HG02623 (cell line): Measurements from ENCODE around the gene UGP2.
A peak's percentile ranks its signal among the peaks of the same experiment; 100 is the strongest.
"Not testable (repeated sequence)": the region's sequence is repeated elsewhere in the genome, so short reads cannot be mapped to it uniquely, and the experiment has no call there.

Source experiments
- ATAC-seq: cut with Tn5 transposase; IDR thresholded peaks from one replicate; pipeline ENCODE4 v1.9.1; 2021; ENCODE audit warnings: moderate library complexity; ENCODE audit not compliant: unreplicated experiment

The UGP2 gene

DNA sequence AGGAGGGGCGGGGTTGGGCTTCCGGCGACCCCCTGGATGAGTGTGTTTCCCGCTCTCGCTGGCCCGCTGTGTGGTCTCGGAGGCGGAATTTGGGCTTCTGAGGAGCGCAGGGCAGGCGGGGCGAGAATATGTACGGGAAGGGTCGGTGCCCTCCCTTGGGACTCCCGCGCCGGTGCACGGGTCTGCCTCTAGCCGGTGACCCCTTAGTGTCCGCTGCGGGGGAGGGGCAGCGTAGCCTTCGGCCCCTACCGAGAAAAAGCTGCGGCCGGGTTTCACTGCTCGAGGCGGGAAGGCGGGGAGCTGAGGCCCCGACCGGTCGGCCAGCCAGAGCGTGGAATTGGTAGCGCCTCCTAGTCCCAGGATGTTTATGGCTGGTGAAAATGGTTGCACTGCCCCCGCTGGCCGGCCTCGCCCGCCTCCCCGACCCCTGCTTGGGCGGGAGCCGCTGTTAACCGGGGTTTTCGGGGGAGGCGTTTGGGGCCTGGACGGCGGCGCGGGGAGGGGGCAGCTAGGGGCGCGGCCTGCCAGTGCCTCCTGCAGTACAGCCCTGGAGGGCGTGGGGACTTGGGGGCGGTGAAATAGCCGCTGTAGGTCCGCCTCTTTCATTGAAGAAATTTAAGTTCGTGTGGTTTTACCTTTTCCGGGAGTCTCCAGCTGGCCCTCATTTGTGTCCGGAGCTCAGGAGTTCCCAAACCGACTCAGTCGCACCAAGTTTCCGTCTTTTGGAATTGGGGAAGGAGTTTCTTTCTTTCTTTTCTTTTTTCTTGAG is at the start of gene UGP2:
UGP2 (plus strand) TSS at position 643 of the 769 bp plus-strand sequence. CDS start 290 bp downstream, outside the sequence.
- ATAC-seq = peak; percentile 52

DNA sequence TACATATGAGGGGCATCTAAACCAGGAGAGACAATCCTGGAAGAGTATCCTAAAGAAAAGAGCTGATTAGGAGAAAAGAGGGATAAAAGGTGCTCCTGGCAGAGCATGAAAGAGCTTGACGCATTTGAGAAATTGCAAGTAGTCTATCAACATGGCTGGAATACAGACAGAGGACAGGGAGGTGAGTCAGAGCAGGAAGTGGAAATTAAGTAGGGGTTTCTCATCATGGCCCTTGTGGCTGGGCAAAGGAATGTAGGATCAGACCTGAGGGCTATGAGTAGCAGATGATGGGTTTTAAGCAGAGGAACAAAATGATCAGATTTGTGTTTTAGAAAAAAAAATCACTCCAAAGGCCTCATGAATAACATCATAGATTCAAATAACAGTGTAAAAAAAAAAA is 49.2 kb upstream of the UGP2 start:
- ATAC-seq = no peak

DNA sequence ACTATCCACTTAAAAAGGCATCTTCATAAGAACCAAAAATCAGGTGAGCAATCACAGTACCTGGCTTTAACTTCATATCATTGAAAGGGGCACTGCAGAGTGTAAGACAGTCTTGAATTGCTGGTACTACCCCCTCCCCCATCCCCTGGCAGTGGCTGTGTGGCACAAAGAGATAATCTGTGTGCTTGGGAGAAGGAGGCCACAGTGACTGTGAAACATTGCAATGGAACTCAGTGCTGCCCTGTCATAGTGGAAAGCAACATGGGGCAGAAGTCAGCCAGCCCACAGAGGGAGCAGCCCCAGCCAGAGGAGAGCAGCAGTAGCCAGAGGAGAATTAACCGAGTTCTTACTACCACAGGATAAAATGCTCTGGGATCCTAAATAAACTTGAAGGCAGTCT is 45.3 kb upstream of the UGP2 start:
- no peak for ATAC-seq

DNA sequence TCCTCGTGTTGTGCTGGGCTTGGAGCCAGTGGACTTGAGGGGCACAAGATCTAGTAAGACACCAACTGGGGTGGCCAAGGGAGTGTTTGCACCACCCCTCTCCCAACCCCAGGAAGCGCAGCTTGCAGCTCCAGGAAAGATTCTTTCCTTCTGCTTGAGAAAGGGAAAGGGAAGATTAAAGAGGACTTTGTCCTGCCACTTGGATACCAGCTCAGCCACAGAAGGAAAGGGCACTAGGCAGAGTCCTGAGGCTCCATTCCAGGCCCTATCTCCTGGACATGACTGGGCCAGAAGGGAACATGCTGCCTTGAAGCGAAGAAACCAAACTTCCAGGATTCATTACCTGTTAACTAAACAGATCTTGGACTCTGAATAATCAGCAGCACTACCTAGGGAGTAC is 44.9 kb upstream of the UGP2 start:
- ATAC-seq = no peak

DNA sequence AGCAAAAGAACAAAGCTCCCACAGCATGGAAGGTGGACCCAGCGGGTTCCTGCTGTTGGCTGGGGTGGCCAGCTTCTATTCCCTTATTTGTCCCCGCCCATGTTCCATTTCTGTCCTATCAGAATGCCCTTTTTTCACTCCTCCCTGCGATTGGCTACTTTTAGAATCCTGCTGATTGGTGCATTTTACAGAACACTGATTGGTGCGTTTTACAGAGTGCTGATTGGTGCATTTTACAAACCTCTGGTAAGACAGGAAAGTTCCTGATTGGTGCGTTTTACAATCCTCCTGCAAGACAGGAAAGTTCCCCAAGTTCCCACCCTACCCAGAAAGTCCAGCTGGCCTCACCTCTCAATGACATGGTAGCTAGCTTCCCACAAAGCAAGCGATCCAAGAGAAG is 40.2 kb upstream of the UGP2 start:
- no peak for ATAC-seq

DNA sequence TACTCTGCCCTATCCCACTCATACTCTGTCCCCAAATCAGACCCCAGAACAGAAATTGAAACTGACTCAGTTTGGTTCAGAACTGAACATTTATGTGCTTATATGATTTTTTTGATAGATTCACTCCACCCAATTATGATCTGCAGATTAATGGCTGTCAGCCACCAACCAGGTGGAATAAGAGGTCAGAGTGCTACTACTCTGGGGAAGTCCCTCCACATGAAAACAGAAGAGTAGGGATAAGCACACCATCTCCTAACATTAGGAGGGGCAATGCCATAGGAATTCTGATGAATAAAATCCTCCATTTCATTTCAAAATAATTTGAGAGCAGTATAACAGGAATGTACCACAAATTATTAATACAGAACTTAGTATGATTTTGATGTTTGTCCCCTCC is 36.3 kb upstream of the UGP2 start:
- no peak for ATAC-seq

DNA sequence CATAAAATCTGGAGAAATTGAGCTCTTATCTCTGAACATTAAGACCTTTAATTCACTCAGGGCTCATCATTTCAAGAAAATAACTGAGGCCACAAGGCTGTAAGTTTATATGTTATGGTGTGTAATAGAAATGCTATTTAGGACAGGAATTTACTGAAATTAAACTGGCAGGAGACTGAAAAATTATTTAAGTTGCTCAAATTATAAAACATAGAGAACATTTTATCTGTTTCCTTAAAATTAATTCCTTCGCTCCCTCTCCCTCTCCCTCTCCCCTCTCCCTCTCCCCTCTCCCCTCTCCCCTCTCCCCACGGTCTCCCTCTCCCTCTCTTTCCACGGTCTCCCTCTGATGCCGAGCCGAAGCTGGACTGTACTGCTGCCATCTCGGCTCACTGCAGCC is 33.7 kb upstream of the UGP2 start:
- not testable (repeated sequence) for ATAC-seq

DNA sequence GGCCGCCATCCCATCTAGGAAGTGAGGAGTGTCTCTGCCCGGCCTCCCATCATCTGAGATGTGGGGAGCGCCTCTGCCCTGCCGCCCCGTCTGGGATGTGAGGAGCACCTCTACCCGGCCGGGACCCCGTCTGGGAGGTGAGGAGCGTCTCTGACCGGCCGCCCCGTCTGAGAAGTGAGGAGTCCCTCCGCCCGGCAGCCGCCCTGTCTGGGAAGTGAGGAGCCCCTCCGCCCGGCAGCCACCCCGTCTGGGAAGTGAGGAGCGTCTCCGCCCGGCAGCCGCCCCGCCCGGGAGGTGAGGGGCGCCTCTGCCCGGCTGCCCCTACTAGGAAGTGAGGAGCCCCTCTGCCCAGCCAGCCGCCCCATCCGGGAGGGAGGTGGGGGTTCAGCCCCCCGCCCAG is 32.8 kb upstream of the UGP2 start:
- not testable (repeated sequence) for ATAC-seq

DNA sequence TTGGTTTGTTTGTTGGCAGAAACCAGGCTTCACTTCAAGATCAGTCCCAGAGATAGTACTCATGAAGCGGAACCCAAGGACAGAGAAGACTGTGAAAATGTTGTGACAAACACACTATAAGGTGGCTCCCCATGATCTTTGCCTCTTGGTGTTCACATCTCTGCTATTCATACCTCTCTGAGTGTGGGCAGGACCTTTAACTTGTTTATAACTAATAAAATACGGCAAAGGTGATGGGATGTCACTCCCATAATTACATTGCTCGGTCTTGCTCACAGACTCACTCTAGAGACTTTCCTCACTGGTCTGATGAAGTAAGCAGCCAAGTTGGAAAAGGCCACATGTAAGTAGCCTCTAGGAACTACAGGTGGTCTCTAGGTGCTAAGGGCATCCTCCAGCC is 30.6 kb upstream of the UGP2 start:
- no peak for ATAC-seq

DNA sequence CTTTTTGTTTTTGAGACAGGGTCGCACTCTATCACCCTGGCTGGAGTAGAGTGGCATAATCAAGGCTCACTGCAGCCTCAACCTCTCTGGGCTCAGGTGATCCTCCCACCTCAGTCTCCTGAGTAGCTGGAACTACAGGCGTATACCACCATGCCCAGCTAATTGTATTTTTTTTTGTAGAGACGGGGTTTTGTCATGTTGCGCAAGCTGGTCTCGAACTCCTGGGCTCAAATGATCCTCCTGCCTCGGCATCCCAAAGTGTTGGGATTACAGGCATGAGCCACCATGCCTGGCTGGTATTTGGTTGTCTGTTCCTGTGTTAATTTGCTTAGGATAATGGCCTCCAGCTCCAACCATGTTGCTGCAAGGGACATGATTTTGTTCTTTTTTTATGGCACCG is 29.8 kb upstream of the UGP2 start:
- not testable (repeated sequence) for ATAC-seq

DNA sequence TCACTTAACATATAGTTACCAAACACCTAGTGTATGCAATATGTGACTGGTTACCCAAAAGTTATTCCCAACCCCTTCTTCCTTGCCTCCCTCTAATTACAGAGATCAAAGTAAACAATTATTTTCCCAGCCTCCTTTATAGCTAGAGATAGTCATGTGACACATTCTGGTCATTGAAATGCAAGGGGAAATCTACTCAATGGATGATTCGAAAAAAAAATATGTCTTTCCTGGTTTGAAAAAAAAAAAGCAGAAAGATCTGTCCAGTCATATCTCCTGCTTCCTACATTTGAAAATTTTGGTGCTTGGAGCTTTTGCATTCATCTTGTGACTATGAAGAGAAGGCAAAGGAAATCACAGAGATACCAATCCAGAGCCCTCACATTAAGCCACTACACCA is 27.6 kb upstream of the UGP2 start:
- ATAC-seq = no peak

DNA sequence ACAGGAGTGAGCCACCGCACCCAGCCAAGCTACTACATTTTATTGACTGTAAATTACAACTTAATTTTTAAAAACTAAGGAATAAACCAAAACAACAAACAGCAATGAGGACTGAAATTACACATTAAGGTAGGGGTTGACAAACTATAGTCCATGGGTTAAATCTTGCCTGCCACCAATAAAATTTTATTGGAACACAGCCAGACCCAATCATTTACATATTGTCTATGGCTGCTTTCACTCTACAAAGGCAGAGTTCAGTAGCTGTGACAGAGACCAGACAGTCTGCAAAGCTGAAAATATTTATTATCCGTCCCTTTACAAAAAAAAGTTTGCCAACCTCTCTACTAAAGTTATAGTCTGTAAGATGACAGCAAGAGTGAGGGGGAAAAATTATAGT is 24.3 kb upstream of the UGP2 start:
- no peak for ATAC-seq

DNA sequence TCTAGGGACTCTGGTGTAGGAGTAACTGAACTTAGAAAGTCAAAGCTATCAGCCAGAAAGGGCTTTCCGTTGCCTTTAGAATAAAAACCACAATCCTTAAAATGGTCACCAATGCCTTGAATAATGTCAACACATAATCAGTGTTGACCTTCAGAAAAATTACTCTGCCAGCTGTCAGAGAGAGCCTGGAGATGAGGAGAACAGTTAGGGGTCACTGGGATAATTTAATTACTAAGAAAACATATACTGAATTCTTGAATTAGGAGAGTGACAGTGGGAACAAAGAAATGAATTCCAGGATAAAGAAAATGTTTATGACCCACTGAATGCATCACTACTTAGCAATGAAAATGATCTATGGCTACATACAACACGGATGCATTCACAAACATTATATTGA is 23.4 kb upstream of the UGP2 start:
- no peak for ATAC-seq

DNA sequence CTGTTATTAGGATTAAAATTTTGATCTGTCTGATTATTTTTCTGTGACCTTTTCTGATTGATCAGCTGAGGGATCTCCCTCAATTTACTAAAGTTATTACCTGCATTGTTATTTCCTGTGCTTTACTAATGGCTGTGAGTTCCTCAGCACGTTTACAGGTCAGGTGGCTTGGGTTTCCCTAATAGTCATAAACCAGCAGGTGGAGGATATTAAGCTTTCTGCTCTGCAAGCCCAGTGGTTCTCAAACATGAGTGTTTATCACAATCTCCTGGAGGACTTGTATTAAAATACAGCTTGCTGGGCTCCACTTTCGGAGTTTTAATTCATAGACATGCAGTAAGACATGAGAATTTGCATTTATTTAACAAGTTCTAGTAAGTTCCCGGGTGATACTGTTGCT is 22.4 kb upstream of the UGP2 start:
- no peak for ATAC-seq

DNA sequence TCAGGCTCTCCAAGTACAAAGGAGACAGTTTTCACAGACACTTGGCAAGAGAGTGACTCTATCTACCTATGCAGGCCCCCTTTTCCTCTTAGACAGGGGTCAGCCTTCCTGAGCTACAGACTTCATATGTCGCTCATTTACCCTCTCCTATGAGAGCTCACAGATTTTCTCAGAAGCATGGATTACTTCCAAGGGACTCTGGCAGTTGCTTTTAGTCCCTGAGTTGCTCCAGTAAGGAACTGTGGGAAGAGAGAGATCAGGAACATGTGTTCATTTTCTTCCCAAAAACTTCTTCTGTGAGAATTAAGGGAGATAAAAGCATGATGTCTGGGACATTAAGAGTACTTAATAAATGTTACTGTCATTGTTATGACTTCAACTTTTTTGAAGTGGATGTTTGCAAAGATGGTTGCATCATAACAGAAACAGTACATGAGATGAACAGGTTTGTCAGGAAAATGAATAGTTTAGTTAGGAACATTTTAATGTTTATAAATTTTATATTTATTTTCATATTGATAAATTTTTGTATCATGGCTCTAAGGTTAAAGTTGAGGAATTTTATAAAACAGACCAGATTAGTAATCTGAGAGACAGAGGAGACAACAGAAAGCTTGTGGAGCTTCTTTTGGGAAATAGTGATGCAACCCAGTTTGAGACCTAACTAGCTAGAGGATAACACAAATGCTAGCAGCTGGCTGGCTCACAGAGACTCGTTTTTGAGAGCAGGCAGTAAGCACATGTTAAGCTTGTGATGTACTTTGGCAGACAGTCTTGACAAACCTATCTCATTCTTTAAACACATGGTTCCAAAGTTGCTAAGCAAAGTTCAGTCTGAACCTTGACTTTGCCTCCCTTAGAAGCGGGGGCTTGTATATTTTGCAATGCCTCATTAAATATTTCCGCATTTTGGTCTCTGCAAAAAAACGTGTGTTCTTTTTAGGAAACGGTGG is 21.7 kb upstream of the UGP2 start:
- no peak for ATAC-seq

DNA sequence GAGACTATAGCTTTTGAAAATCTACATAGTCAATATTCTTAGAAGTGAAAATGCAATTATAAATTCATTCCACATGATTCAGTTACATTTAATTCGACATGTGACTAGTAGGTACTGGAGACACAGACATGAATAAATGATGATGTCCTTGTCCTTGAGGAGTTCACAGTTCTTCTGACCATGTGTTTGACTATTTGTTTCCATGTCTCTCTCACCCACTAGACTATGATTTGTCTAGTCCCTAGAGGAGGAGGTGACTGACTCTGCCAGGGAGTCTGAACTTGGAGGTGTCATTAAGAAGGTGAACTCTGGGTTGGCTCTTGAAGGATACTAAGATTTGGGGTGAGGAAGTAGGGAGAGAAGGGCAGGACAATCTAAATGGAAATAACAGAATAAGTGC is 20.7 kb upstream of the UGP2 start:
- ATAC-seq = no peak

DNA sequence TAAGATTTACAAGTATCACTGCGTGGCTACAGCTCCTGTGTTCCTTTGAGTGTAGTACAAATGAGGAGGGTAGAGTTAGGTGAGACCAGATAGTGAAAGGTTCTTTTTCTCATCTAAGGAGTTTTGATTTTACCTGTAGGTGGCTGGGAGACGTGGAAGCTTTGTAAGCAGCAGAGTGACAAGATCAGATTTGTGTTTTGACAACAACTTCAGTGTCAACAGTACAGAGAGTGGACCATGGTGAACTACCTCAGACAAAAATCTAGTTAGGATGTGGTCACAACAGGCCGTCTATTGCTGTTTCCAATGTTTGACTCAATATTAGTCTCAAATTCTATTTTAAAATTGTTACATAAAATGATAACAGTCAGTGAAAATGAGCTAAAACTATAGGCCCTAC is 20.3 kb upstream of the UGP2 start:
- ATAC-seq = no peak

DNA sequence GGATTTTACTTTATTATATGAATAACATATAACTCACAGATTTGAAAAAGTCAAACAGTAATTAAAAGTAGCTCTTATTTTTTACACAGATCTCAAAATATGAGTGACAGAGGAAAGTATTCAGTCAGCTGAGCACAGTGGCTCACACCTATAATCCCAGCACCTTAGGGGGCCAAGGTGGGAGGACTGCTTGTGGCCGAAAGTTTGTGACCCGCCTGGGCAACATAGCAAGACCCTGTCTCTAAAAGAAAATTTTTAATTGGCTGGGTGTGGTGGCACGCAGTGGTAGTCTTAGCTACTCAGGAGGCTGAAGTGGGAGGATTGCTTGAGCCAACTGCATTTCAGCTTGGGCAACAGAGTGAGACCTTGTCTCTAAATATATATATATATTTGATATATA is 19.2 kb upstream of the UGP2 start:
- no peak for ATAC-seq

DNA sequence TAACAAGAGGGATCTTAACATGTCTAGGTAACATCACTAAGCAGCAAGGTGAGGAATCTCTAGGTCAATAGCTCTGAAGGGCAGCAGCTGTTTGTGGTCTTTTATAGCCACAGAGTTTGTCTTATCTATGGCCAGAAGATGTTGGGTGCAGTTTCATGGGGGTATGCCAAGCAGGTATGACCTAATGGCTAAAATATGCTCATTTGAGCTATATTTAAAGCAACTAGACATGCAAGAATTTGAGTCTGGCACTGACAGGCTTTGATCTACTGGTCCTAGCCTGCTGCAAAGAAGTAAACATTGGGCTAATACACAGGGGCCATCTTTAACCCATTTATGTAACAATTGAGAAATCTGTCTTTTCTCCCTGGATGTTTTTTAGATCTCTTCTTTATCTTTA is 13.9 kb upstream of the UGP2 start:
- ATAC-seq = no peak

DNA sequence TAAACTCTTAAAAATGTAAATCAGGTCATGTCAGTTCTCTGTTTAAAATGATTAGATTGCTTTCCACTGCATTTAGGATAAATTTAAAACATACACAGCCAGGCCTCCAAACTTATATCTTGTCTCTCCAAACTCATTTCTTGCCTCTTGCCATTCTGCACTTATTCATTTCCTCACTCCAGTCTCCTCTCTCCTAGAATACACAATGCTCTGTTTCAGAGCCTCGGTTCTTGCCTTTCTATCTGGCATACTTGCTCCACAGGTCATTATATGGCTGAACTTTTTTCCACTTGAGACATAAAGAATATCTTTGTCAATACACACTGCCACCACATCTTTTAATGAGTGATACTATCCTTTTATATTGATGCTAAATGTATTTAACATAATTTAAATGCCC is 10.5 kb upstream of the UGP2 start:
- no peak for ATAC-seq

DNA sequence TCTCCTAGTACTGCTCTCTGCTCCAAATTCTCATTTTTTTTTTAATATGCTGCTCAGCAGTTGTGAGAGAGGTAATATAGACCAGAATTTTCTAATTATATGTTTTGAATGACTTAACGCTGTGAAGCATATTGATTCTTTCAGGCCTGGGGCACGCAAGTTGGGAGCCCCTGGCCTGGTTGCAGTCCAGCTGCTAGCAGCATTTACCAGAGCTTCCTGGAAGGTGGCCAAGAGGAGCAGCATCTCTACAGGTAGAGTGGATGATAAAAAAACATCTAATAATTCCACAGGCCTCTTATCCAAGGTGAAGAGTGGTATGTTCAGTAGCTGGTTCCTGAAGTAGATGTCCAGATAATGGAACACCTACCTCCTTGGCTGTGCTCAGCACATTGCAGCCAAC is 7.3 kb upstream of the UGP2 start:
- ATAC-seq = no peak

DNA sequence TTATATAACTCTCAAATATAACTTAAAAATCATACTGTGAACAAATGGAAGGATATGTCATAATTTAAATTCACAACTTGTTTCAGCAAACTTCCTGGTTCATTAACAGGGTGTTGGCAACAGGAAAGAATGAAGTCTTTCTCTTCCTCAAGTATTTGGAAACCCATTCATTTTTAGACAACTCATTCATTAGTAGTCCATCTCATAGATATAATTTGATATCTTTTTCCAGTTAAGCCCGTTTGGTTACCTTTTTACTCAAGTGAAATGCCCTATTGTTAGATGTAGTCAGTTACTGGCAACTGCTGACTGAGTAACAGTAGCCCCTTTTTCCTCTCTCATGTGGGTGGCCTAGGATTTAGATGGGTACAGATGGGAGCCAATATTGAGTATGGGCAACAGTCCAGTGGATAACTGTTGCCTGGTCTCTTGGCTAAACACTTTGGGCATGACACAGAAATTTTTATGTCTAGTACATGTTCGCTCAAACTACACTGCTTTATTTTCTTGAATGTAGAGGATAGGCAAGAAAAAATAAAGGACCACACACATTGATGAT is 4.6 kb upstream of the UGP2 start:
- no peak for ATAC-seq
